Measurements from ENCODE around the gene AP2M1. TPM values are rescaled to one million over a fixed set of nuclear protein-coding genes. Genes with fewer than 3 reads are reported as not detected.

The AP2M1 gene
- total and polyA plus RNA-seq, 2 donors (not counting 3 experiments of a cell fraction or from before 2014, with no cell fraction given), result 431 to 602 TPM

DNA sequence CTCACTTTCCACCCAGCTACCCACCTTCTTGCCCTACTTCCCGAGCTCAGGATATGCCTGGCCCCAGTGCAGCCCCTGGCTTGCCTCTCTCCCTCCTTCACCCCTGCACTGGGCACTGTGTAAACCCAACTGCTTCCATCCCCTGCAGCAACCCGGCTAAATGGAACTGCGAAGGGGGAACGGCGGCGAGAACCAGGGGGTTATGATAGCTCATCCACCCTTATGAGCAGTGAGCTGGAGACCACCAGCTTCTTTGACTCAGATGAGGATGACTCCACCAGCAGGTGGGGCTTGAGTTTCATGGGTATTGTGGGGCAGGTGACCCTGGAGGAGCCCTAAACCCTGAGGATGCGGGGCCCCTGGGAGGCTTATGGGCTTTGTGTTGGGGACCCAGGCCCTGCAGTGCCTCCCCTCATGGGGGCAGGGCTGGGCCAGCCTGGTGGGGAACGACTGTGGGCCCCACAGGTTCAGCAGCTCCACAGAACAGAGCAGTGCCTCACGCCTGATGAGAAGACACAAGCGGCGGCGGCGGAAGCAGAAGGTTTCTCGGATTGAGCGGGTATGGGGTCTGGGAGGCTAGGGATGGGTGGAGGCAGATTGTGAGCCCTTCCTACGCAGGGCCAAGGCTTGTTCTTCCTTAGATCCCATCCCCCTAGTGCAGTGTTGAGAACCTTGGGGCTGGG, 9.9 kb upstream of the AP2M1 start:
- H3K27me3 ChIP-seq (ENCODE audit: control insufficient read depth in 2 of 2, insufficient read depth in 2 of 2, low read length in 2 of 2), result no peaks in the 10 kb centered on the region
- FAIRE-seq, result no peak
- dilution Hi-C loops (cut with MboI; ENCODE audit: extremely low pct_ligation_motif_present, low sequenced_read_pairs), result no loop called here
- no peak overlapping the region for H3K9ac ChIP-seq (replicated peaks; ENCODE audit: extremely low read depth, insufficient read depth, low read length)
- H3K9me3 ChIP-seq (replicated peaks; ENCODE audit: control insufficient read depth, insufficient read depth, low read length), result no peaks in the 10 kb centered on the region
- DNase-seq (ENCODE audit: low read depth, low spot score), result no peak
- peaks cover 13% of the 10 kb centered on the region for H3K4me1 ChIP-seq (ENCODE audit: control insufficient read depth, extremely low read depth, insufficient read depth, low read length)
- no peak overlapping the region for H3K27ac ChIP-seq (ENCODE audit: insufficient read depth, low read depth, low read length)
- intact Hi-C loops (cut with micrococcal nuclease), result no loop called here
- TF ChIP-seq FOS (IDR thresholded peaks at IDR 0.05; ENCODE audit: borderline replicate concordance, insufficient read depth, low read length) (no peak), POLR2AphosphoS5 (IDR thresholded peaks at IDR 0.05; ENCODE audit: insufficient read depth, low read depth, low read length) (no peak)
- TF ChIP-seq, protein P1, sequence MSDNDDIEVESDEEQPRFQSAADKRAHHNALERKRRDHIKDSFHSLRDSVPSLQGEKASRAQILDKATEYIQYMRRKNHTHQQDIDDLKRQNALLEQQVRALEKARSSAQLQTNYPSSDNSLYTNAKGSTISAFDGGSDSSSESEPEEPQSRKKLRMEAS (IDR thresholded peaks at IDR 0.05; ENCODE audit: insufficient read depth, insufficient read length), result no peak
- peaks cover 8 to 51% of the 10 kb centered on the region in 2 experiments for H3K36me3 ChIP-seq (ENCODE audit: control insufficient read depth in 2 of 2, extremely low read depth in 1 of 2, insufficient read depth in 2 of 2, low read length in 2 of 2)
- H2AFZ ChIP-seq (ENCODE audit: low read depth, low read length), result no peak overlapping the region
- H3K4me2 ChIP-seq (ENCODE audit: insufficient read depth, low read length), result no peak overlapping the region
- H3K4me3 ChIP-seq (replicated peaks in 1 of 3; ENCODE audit: insufficient read depth in 1 of 3, low read depth in 1 of 3, low read length in 3 of 3), result no peak overlapping the region
- H4K20me1 ChIP-seq (replicated peaks; ENCODE audit: control insufficient read depth, extremely low read depth, insufficient read depth, low read length), result peaks cover 3% of the 10 kb centered on the region
- H3K9me1 ChIP-seq (replicated peaks; ENCODE audit: control insufficient read depth, extremely low read depth, insufficient read depth, low read length), result no peaks in the 10 kb centered on the region
- POLR2A ChIA-PET, result no interaction called here
- BruUV-seq (replicated peaks), result TSS peak; percentile 7
- CTCF ChIA-PET, result interaction anchor here (1.2 kb wide), 1 partner anchor 63 kb away, joined by 4 read pairs; no protein-coding TSS in a partner anchor
- peaks cover 17% of the 10 kb centered on the region for H3K79me2 ChIP-seq (ENCODE audit: control insufficient read depth, insufficient read depth, low read length)

DNA sequence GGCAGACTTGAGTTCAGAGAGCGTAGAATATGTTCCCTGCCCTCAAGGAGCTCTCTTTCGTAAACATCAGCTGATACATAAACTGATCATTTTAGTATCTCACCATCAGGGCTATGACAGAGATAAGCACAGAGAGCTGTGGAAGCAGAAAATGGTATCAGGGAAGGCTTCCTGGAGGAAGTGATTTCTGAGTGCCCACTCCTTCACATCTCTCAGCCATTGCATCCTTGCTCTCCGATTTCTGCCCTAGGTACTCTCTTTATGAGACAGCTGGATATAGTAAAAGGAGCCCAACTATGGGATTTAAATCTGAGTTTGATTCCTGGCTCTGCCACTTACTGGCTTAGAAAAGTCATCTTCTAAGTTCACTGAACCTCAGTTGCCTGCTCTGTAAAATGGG, 9.1 kb upstream of the AP2M1 start:
- Histone ChIP-seq H3K4me3 (replicated peaks in 1 of 3; ENCODE audit: insufficient read depth in 1 of 3, low read depth in 1 of 3, low read length in 3 of 3) (no peak overlapping the region), H3K27ac (ENCODE audit: insufficient read depth, low read depth, low read length) (no peak overlapping the region), H3K9me1 (replicated peaks; ENCODE audit: control insufficient read depth, extremely low read depth, insufficient read depth, low read length) (no peaks in the 10 kb centered on the region), H4K20me1 (replicated peaks; ENCODE audit: control insufficient read depth, extremely low read depth, insufficient read depth, low read length) (no peaks in the 10 kb centered on the region), H3K4me2 (ENCODE audit: insufficient read depth, low read length) (no peak overlapping the region), H3K36me3 (ENCODE audit: control insufficient read depth in 2 of 2, extremely low read depth in 1 of 2, insufficient read depth in 2 of 2, low read length in 2 of 2) (peaks cover 8 to 53% of the 10 kb centered on the region in 2 experiments), H2AFZ (ENCODE audit: low read depth, low read length) (no peak overlapping the region), H3K27me3 (ENCODE audit: control insufficient read depth in 2 of 2, insufficient read depth in 2 of 2, low read length in 2 of 2) (no peaks in the 10 kb centered on the region), H3K79me2 (ENCODE audit: control insufficient read depth, insufficient read depth, low read length) (peaks cover 11% of the 10 kb centered on the region), H3K4me1 (ENCODE audit: control insufficient read depth, extremely low read depth, insufficient read depth, low read length) (peaks cover 9% of the 10 kb centered on the region), H3K9me3 (replicated peaks; ENCODE audit: control insufficient read depth, insufficient read depth, low read length) (no peaks in the 10 kb centered on the region), H3K9ac (replicated peaks; ENCODE audit: extremely low read depth, insufficient read depth, low read length) (no peak overlapping the region)
- dilution Hi-C loops (cut with MboI; ENCODE audit: extremely low pct_ligation_motif_present, low sequenced_read_pairs) (no loop called here), intact Hi-C loops (cut with micrococcal nuclease) (no loop called here)
- TF ChIP-seq POLR2A (IDR thresholded peaks at IDR 0.05; ENCODE audit: low read depth, low read length) (no peak), FOS (IDR thresholded peaks at IDR 0.05; ENCODE audit: borderline replicate concordance, insufficient read depth, low read length) (no peak), POLR2AphosphoS5 (IDR thresholded peaks at IDR 0.05; ENCODE audit: insufficient read depth, low read depth, low read length) (no peak), EZH2 (IDR thresholded peaks at IDR 0.05; ENCODE audit: borderline replicate concordance, low read depth, low read length, severe bottlenecking) (no peak), MYC (IDR thresholded peaks at IDR 0.05; ENCODE audit: low read depth, low read length) (no peak), GATA2 (IDR thresholded peaks at IDR 0.05; ENCODE audit: insufficient read depth, insufficient read length, low read depth, low read length) (no peak), JUN (IDR thresholded peaks at IDR 0.05; ENCODE audit: borderline replicate concordance, insufficient read depth, insufficient read length, low read depth) (no peak)
- TF ChIP-seq, protein P2, sequence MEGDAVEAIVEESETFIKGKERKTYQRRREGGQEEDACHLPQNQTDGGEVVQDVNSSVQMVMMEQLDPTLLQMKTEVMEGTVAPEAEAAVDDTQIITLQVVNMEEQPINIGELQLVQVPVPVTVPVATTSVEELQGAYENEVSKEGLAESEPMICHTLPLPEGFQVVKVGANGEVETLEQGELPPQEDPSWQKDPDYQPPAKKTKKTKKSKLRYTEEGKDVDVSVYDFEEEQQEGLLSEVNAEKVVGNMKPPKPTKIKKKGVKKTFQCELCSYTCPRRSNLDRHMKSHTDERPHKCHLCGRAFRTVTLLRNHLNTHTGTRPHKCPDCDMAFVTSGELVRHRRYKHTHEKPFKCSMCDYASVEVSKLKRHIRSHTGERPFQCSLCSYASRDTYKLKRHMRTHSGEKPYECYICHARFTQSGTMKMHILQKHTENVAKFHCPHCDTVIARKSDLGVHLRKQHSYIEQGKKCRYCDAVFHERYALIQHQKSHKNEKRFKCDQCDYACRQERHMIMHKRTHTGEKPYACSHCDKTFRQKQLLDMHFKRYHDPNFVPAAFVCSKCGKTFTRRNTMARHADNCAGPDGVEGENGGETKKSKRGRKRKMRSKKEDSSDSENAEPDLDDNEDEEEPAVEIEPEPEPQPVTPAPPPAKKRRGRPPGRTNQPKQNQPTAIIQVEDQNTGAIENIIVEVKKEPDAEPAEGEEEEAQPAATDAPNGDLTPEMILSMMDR (IDR thresholded peaks at IDR 0.05; ENCODE audit: extremely low read depth in 1 of 2, insufficient read depth in 1 of 2, low read depth in 1 of 2, low read length in 2 of 2), result no peak
- TF ChIP-seq, protein P1 (IDR thresholded peaks at IDR 0.05; ENCODE audit: insufficient read depth, insufficient read length), result no peak
- FAIRE-seq (no peak), DNase-seq (ENCODE audit: low read depth, low spot score) (no peak)
- ChIA-PET CTCF (interaction anchor here (0.6 kb wide), 1 partner anchor 8 kb away, joined by 5 read pairs; no protein-coding TSS in a partner anchor), POLR2A (no interaction called here)
- BruUV-seq (replicated peaks), result no TSS peak

All from endothelial cell of umbilical vein (primary cell).